GM18870 (cell line): ENCODE results near the gene SYNPO.

Experiments
- ATAC-seq: cut with Tn5 transposase; IDR thresholded peaks from one replicate; pipeline ENCODE4 v1.9.1; 2021; ENCODE audit warnings: moderate library complexity; ENCODE audit not compliant: unreplicated experiment

Gene SYNPO

DNA sequence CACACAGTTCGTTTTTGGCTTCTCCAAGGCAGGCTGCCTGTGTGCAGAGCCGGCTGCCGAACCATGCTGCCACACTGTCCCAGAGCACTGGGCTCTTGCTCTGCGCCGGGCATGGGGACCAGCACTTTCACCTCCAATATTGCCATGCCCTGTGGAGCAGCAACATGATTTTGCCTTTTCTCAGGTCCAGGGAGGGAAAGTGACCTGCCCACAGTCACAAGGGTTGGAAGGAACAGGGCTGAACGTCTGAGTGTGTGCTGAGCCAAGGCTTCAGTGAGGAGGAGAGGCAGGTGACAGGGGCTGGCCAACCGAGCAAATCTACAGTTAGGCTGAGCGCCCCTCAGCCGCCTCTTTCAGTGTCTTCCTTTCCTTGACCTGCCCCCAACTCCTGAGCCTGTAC lies 34.0 kb upstream of the SYNPO start:
- no peak for ATAC-seq

DNA sequence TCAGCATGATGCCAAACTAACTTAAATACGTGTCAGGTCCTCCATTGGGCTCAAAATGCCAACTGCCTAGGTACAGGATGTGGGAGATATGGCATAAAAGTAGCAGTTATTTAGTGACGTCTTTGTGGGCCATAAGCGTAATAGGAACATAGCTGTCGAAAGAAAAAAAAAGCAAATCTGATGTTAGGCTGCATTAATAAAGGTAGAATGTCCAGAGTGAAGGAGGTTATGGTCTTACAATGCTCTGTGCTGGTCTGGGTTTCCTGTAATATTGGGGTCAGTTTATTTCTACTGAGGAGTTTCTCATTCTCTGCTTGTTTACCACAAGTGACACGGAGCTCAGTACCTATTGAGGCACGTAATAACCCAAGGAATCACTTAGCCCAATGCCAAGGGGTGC lies 33.4 kb upstream of the SYNPO start:
- ATAC-seq: no peak

DNA sequence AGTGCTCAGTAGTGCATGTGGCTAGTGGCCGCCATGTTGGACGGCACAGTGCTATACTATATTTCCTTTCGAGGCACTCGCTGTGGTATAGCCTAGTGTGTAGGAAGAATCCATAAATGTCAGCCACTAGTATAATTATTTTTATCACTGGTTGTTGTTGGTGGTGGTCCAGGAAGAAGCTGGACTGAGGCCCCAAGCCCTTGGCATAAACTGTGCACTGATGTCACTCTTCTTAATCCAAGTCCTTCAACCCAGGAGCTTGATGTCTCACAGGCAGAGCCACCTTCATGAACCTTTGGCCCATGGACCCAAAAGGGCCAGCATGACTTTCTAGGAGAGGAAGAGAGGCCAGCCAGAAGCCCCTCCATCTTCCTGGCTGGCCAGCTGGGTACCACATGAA lies 32.5 kb upstream of the SYNPO start:
- ATAC-seq: no peak

DNA sequence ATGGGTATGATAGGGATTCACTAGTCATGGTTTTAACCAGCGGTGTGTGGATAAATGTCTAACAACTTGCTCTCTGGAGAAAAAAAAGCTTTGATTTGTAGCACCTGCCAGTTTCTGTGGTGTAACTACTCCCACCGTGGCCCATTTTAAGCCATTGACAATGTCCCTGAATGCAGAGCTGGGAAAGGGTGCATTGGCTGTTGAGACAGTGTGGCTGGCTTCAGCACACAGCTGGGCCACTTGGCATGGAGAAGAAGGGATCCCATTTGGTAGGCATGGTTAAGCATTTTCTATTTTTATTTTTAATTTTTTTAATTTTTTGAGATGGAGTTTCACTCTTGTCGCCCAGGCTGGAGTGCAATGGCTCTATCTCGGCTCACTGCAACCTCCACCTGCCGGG lies 31.5 kb upstream of the SYNPO start:
- no peak for ATAC-seq

DNA sequence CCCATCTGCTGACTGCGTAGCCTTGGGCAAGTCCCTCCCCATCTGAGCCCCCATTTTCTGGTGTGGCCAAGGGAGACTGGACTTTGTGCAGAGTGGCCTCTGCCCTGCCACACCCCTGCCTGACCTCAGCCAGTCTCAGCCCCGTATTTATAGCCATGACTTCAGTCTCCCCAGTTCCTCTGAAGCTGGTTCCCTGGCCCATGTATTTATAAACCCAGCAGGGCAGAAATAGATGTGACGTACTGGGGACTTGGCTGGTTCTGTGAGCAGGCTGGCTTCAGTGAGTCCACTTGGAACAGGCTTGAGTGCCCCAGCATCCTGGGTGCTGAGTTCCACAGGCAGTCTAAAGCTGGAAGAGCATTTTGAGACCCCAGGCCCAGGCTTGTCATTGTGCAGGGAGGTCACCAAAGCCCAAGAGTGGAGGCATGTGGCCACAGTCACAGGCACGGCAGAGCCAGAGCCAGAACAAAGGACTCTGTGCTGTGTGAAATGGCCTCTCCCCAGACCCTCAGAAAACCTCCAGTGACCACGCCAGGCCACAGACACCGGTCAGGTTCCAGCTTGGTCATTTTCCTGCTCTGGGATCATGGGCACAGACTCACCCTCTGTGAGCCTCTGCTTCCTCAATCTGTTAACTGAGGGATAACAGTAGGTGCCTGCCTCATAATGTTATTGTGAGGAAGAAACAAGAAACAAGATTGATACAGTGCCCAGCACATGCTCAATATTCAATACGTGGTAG lies 30.4 kb upstream of the SYNPO start:
- ATAC-seq: no peak

DNA sequence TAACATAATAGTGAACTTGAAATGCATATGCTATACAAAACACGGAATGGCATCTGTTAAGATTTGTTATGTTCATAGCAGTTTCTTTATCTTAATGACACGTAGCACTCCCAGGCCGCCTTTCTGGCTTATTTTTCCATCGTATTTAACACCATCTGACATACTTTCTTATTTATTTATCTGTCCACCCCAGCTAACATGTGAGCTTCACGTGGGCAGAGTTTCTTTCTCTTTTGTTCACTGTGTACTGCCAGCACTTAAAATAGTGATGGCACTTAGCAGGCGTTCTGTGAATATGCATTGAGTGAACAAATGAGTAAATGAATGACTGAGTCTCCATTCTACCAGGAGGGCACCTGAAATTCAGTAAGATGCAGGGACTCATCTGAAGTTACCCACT lies 29.4 kb upstream of the SYNPO start:
- ATAC-seq: no peak

DNA sequence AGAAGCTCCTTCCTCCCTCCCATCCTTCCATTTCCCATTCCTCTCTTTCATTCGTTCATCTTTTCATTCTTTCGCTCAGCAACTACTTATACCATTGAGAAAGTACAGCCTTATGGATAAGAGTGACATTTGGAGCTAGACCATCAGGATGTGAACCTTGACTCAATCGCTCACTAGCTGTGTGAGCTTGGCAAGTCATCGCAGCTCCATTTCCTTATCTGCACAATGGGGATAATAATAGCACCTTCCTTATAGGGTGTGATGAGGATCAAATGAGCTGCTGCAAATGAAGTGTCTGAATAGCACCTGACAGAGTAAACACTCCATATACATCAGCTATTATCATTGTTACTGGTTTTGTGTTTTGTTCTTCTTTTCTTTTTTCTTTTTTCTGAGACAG lies 28.1 kb upstream of the SYNPO start:
- ATAC-seq: no peak

DNA sequence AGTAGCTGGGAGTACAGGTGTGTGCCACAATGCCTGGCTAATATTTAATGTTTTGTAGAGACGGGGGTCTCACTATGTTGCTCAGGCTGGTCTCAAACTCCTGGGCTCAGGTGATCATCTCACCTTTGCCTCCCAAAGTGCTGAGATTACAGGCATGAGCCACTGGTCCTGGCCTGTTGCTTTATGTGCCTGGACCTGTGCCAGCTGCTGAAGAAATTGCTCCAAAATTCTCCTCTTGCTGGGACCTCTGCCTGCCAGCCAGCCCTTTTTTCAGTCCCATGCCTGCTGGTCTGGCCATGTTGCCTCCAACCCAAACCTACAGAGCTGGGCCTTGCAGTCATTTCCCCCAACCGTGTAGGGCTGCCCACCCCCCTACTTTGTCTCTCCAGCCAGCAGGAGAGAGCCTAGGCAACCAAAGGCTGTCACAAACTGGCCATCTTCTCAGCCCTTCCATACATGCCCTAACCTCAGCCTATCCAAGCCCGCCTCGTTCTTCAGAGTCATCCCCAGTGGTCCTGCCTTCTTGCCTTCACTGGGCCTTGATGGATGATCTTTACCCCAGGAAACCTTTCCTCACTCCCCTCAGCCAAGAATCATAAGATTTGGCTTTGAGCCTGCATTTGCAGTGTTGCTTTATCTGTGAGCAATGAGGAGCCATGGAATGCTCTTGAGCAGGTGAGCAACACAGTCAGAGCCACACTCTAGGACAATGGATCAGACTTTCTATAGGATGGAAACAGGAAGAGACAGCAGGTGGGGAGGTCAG lies 27.4 kb upstream of the SYNPO start:
- no peak for ATAC-seq

DNA sequence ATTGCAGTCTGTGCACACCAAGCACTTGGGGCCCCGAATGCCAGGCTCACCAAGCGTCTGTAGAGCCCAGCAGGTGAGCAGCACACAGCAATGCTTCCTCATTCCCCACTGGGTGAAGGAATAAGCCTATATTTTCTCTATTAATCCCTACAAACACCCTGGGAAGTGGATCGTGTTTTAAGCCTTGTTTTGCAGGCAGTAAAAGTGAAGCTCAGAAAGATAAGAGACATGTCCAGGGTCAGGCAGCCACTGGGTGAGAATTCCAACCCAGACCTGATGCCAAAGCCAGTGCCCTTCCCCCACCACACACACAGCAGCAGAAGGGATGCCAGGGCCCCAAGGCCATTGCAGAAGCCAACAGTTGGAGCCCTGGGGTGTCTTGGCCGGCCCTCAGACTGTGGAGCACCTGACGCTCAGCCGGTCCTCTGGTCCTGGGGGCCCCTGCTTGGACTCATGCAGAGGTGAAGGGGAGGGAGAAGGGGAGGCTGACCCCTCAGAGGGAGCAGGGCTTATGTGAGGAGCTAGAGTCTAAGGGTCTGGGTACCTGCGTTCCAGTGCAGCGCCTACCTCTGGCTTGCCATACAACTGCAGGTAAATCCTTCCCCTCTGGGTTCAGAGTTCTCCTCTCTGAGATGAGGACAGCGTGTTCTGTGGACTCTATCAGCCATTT lies 26.3 kb upstream of the SYNPO start:
- ATAC-seq: no peak

DNA sequence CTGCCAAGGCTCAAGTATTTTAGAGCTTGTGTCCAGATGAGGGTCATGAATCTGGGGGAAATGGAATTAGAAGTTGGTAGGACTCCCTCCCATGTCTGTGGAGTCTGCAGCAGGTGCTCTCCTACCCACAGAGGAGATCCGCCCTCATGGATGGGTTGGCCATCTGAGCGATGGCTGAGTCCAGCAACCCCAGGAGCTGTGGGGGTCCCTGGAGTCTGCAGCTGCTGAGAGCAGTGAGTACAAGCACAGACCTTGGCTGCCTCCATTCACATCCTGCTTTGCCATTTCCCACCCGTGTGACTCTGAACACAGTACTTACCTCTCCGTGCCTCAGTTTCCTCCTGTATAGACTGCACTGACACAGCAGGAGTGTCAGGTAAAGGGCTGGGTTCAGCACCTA lies 25.8 kb upstream of the SYNPO start:
- ATAC-seq: no peak

DNA sequence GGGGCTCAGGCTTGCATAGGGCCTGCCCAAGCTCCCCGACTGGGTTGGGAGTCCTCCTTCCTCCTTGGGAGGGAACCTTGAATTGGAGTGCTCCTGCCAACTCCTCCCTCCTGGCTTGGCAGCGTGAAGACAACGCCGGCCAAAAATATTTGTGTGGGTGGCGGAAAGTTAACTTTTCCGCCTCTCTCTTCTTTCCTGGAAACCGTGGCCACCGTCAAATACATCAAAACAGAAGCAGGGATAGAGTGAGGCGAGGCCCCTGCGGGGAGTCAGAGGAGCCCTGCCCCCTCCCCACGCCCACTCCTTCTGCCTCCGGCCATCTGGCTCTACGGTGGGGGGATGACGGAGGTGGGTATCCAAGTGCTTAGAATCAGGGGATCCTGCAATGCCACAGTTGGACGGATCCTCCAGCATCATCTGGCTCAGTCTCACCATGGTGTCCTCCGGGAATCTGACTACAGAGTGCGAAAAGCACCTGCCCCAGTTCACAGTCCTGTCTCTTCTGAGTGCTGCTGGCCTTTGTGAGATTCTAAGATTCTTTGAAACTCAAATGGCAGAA lies 25.2 kb upstream of the SYNPO start:
- ATAC-seq: no peak

DNA sequence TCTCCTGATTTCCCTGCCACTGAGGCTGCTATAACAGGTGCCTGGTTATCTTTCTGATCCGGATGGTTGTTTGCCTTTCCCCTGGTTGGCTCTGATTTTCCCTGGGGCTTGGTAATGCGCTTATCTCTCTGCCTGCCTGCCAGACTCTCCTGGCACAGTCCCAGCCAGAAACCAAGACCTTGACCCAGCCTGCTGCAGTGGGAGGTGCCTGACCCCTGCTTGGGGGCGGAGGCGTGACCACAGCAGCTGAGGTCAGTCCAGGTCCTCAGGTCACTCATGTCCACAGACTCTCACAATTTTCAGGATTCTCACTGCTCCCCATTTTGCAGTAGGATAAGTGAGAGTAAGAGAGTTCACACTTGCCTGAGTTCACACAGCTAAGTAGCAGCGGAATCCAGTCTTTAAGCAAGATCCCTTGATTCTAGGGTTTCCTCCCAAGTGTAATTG lies 24.4 kb upstream of the SYNPO start:
- no peak for ATAC-seq

DNA sequence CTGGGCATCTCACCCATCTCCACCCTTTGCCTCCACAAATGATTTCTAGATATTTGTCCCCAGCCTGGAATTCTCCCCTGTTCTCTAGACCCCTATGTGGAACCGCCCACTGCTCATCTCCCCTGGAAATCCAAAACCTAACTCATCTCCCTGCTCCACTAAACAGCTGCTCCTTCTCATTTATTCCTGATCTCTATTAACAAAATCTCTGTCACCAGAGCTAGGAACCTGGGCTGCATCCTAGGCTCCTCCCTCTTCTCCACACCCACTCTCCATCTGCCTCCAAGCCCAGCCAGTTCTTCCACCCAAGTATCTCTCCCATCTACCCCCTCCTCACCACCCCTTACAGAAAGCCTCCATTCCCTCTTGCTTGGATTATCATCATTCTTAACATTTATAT lies 24.0 kb upstream of the SYNPO start:
- ATAC-seq: no peak

DNA sequence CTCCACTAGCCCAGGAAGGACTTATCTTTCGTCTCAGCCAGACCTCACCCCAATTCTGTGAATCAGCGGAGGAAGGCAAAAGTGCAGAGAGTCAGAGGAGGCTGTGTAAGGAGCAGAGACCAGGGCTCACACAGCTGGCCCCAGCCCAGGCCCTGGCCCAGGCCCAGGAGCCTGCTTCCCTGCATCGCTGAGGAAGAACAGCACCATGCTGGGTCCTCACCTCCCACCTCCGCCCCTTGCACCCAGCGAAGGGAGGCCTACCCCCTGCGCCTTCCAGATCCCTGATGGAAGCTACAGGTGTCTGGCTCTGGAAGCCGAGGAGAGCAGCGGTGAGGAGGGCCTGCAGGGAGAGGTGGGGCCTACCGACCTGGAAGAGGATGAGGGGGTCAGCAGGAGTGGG lies 22.3 kb upstream of the SYNPO start:
- ATAC-seq: no peak

DNA sequence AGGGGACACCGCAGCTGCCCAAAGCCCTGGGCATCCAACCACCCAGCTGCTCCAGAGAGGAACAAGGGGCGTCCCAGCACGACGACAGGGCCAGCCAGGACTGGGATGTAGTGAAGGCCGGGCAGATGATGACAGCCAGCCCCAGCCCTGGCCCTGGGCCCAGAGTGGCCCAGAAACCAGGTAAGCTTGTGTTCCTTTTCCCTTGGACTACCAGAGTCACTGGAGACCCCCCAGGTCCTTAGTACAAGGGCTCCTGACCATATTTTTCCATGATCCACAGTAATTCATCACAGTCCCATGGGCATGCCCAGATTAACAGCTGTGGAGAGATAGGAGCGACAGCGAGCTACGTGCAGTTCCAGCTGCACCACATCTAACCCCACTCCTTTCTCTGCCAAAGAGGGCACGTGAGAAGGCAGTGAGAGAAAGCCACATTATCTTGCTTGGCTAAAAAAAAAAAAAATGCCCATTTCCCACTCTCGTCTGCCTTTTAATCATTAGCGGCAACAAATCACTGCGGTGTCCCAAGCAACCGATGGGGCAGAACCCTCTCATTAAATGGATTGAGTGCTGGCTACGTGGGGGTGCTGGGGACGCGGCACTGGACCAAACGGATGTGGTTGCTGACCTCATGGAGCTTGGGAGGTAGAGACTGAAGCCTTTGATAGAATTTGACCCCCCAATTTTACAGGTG lies 21.7 kb upstream of the SYNPO start:
- ATAC-seq: no peak

DNA sequence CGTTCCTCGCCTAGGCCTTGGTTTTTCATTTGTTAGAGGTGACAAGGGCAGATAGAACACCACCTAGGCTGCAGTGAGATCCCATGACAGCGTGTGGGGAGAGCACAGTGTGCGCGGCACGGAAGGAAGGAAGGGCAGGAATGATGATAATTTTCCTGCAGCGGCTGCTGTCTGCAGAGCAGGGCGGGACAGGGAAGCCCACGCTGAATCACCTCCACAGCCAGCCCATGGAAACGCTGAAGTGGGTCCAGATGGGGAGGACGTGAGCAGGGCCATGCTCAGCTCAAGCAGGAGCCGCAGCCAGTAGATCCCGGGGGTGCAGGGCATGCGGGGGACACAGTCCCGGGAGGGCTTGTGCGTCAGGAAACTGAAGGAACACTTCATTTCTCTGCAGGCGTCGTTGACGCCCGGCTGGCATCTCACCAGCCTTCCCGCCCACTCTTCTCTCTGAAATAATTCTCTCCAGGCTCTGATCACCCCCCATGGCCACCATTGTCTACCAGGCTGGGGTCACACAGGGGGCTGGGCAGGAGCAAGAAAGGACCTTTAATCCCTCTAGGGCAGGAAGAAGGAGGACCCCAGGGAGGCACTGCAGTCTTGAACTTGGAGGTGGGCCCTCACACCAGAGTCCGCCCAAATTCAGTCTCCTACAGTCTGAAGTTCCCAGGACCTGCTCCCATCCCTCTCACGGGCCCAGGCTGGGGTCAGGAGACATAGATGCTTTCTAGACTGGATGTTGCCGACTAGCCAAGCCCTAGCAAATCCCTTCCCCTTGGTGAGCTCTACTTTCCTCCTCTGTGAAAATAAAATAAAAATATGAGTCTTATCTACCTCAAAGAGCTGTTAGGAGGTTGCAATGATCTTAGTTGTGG lies 20.9 kb upstream of the SYNPO start:
- no peak for ATAC-seq

DNA sequence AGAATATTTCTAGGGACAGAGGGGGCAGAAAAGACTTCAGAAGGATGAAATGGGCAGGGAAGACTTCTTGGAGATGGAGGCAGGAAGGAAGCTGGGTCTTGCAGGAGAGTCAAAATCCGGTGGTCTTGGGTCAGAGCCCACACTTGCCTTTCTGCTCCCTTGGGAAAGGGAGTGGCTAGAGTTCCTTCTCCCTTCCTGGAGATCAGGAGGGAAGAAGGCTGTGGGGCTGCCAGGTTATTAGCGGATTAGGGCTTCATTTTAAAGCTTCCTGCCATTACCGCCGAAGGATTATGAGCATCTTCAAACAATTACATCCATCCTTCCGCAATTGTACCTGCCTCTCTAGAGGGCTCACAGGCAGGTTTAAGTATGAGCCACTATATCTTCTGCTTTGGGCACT lies 19.2 kb upstream of the SYNPO start:
- ATAC-seq: no peak

DNA sequence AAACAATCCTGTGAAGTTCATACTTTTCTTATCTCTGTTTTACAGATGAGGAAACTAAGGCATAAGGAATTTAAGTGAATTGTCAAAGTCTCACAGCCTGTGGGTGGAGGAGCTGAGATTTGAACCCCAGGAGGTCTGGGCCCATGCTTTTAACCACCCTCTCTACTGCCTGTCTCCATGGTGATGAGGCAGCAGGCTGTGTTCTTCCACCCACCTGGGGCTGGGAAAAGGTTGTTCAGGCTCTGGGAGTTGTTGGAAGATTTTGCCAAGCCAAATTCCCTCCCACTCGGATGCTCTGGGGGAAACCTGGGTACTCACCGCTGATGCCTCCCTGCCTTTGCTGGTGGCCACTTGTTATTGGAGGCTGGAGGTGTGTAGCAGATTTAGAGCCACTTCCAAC lies 18.3 kb upstream of the SYNPO start:
- no peak for ATAC-seq

DNA sequence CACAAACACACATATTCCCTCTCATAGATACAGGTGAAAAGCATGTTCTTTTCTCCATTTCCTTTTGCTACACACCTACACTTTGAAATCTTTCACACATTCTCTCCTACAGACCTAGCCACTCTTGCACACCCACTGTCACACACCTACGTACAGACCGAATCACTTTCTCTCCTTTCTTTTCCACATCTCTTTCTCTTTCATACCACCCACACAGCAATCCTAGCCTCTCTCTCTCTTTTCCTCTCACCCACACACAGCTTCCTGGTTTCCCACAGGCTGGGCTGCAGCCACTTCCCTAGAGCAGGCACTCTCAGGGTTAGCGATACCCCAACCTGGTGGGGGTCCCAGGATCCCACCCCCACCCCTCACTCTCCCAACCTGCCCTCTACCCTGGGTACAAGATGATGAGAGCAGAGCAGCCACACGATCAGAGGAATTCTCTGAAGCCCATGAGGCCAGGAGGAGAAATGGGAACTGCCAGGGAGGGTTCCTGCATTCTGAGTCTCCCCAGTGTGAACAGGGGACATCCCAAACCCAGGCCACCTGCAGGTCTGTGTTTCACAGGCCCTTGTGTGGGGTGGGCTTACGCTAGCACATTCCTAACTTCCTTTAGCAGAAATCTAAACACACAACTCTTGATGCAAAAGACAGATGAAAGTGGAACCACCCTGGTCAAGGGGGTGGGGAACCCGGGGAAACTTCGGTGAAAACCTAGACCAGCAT lies 17.1 kb upstream of the SYNPO start:
- no peak for ATAC-seq

DNA sequence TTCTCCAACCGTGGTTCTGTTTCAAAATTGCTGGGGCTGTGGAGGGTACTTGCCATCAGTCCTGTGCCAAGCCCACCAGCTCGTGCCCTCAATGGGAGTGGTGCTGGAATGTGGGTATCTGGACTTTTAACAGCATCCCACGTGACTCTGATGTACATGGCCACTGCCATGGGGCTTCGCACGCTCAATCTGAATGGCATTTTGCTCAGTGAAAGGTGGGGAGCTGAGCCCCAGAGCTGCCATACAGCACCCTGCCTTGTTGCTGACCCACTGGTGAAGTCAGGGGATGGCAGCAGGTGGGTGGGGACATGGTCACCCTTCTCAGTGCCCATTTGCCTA lies 16.6 kb upstream of the SYNPO start:
- no peak for ATAC-seq
